ENCODE measurements around the gene TP53BP1.
A peak's percentile ranks its signal among the peaks of the same experiment; 100 is the strongest.

The TP53BP1 gene

DNA sequence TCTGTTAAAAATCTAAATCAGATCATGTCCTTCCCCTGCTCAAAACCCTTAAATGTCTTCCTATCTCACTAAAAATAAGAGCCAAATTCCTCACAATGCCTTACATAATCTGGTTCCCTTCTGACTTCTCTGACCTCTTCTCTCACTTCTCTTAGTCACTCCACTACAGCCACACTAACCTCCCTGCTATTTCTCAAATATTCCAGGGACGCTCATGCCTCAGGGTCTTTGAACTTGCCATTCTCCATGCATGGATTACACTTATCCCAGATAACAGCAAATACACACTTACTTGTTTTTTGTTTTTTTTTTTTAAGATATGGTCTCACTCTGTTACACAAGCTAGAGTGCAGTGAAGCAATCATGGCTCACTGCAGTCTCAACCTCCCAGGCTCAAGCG, 8.5 kb downstream of the TP53BP1 start:
- Histone ChIP-seq H3K27me3 (ENCODE audit: insufficient read depth, low read length, poor library complexity, severe bottlenecking) (no peaks in the 10 kb centered on the region), H3K4me2 (ENCODE audit: low read depth, low read length, poor library complexity, severe bottlenecking) (no peak overlapping the region), H3K9me2 (replicated peaks; ENCODE audit: low read depth, low read length) (no peaks in the 10 kb centered on the region), H3K4me1 (ENCODE audit: insufficient read depth, low read length, poor library complexity, severe bottlenecking) (peaks cover 11% of the 10 kb centered on the region), H4K20me1 (ENCODE audit: insufficient read depth, low read length, poor library complexity, severe bottlenecking) (peaks cover 14% of the 10 kb centered on the region), H3K79me2 (ENCODE audit: insufficient read depth, low read length) (peaks cover 5% of the 10 kb centered on the region; the same call in 1 of the 2 replicates), H3F3A (ENCODE audit: low read depth) (peaks cover under 1% of the 10 kb centered on the region; the same call in 1 of the 2 replicates), H2AFZ (ENCODE audit: low read length) (no peak overlapping the region), H3K36me3 (ENCODE audit: insufficient read depth, low read length) (peaks cover 25% of the 10 kb centered on the region; the same call in 1 of the 2 replicates), H3K4me3 (ENCODE audit: low read length, poor library complexity, severe bottlenecking) (no peak overlapping the region), H3K9me3 (ENCODE audit: insufficient read depth, low read depth, low read length) (no peaks in the 10 kb centered on the region), H3K9ac (ENCODE audit: low read depth, low read length, poor library complexity, severe bottlenecking) (no peak overlapping the region)
- TF ChIP-seq EZH2phosphoT487 (IDR thresholded peaks at IDR 0.05; ENCODE audit: borderline replicate concordance) (no peak), CTCF (conservative IDR thresholded peaks at IDR 0.05; ENCODE audit: low read length) (no peak)

GRCh38 chr15:43483297-43484128, 9.4 kb downstream of the TP53BP1 start:
- Histone ChIP-seq H3K4me1 (ENCODE audit: insufficient read depth, low read length, poor library complexity, severe bottlenecking) (peaks cover 4% of the 10 kb centered on the region), H3F3A (ENCODE audit: low read depth) (no peaks in the 10 kb centered on the region), H3K9me2 (replicated peaks; ENCODE audit: low read depth, low read length) (no peaks in the 10 kb centered on the region), H3K4me3 (ENCODE audit: low read length, poor library complexity, severe bottlenecking) (no peak overlapping the region), H2AFZ (ENCODE audit: low read length) (no peak overlapping the region), H3K4me2 (ENCODE audit: low read depth, low read length, poor library complexity, severe bottlenecking) (no peak overlapping the region), H3K9me3 (ENCODE audit: insufficient read depth, low read depth, low read length) (no peaks in the 10 kb centered on the region), H3K27me3 (ENCODE audit: insufficient read depth, low read length, poor library complexity, severe bottlenecking) (no peaks in the 10 kb centered on the region), H3K36me3 (ENCODE audit: insufficient read depth, low read length) (peaks cover 34% of the 10 kb centered on the region; the same call in 1 of the 2 replicates), H3K79me2 (ENCODE audit: insufficient read depth, low read length) (peaks cover 5% of the 10 kb centered on the region; the same call in 1 of the 2 replicates), H4K20me1 (ENCODE audit: insufficient read depth, low read length, poor library complexity, severe bottlenecking) (peaks cover 13% of the 10 kb centered on the region), H3K9ac (ENCODE audit: low read depth, low read length, poor library complexity, severe bottlenecking) (no peak overlapping the region)
- no peak for TF ChIP-seq EZH2phosphoT487 (IDR thresholded peaks at IDR 0.05; ENCODE audit: borderline replicate concordance)
- peak; percentile 75 for TF ChIP-seq CTCF (conservative IDR thresholded peaks at IDR 0.05; ENCODE audit: low read length)

DNA sequence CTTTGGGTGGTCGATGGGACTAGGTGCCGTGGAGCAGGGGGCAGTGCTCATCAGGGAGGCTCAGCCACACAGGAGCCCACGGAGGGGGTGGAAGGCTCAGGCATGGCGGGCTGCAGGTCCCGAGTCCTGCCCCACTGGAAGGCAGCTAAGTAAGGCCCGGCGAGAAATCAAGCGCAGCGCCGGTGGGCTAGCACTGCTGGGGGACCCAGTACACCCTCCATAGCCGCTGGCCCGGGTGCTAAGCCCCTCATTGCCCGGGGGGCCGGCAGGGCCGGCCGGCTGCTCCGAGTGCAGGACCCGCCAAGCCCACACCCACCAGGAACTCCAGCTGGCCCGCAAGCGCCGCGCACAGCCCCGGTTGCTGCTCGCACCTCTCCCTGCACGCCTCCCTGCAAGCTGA, 19.1 kb downstream of the TP53BP1 start:
- Histone ChIP-seq H3K79me2 (ENCODE audit: insufficient read depth, low read length) (no peaks in the 10 kb centered on the region), H3K9me2 (replicated peaks; ENCODE audit: low read depth, low read length) (no peaks in the 10 kb centered on the region), H3K27me3 (ENCODE audit: insufficient read depth, low read length, poor library complexity, severe bottlenecking) (no peaks in the 10 kb centered on the region), H3K9me3 (ENCODE audit: insufficient read depth, low read depth, low read length) (no peaks in the 10 kb centered on the region), H3K36me3 (ENCODE audit: insufficient read depth, low read length) (peaks cover 80% of the 10 kb centered on the region), H3K4me1 (ENCODE audit: insufficient read depth, low read length, poor library complexity, severe bottlenecking) (no peaks in the 10 kb centered on the region), H3F3A (ENCODE audit: low read depth) (no peaks in the 10 kb centered on the region), H4K20me1 (ENCODE audit: insufficient read depth, low read length, poor library complexity, severe bottlenecking) (no peaks in the 10 kb centered on the region), H3K4me2 (ENCODE audit: low read depth, low read length, poor library complexity, severe bottlenecking) (no peak overlapping the region), H3K9ac (ENCODE audit: low read depth, low read length, poor library complexity, severe bottlenecking) (no peak overlapping the region), H2AFZ (ENCODE audit: low read length) (no peak overlapping the region), H3K4me3 (ENCODE audit: low read length, poor library complexity, severe bottlenecking) (no peak overlapping the region)
- TF ChIP-seq EZH2phosphoT487 (IDR thresholded peaks at IDR 0.05; ENCODE audit: borderline replicate concordance) (no peak), CTCF (conservative IDR thresholded peaks at IDR 0.05; ENCODE audit: low read length) (no peak)
